WTC11 (cell line): ENCODE data around the gene TNIP1. TPM values are rescaled to one million over a fixed set of nuclear protein-coding genes. Genes with fewer than 3 reads are reported as not detected.

Experiments used
- ATAC-seq: fragments of 200-7000 bp; cut with Tn5 transposase; 2 replicates; pipeline ENCODE4 v1.10.0; 2021; ENCODE audit warnings: mild to moderate bottlenecking, moderate library complexity
- CTCF ChIA-PET: fragments of 300-600 bp; sonication (Branson Sonifier 250); formaldehyde crosslinking; loops from one replicate; lab custom pipeline; 2021; ENCODE audit warnings: antibody characterized with exemption; lab: Charles Lee
- POLR2A ChIA-PET: fragments of 350-600 bp; sonication (Branson Sonifier 250); formaldehyde crosslinking; loops from one replicate; lab custom pipeline; 2021; ENCODE audit warnings: antibody characterized with exemption; lab: Charles Lee
- DNase-seq: peaks from one replicate; pipeline ENCODE4 v3.0.0; 2021; ENCODE audit warnings: low spot score
- H3K27ac Mint-ChIP-seq: 2 replicates; pipeline ENCODE4 v1.8.0; 2021; ENCODE audit warnings: mixed read lengths
- H3K27me3 Mint-ChIP-seq: 2 replicates; pipeline ENCODE4 v1.8.0; 2021; ENCODE audit warnings: low read depth, mild to moderate bottlenecking, moderate library complexity, mixed read lengths
- H3K36me3 Mint-ChIP-seq: 2 replicates; pipeline ENCODE4 v1.8.0; 2021; ENCODE audit warnings: mixed read lengths
- H3K4me1 Mint-ChIP-seq: 2 replicates; pipeline ENCODE4 v1.8.0; 2022; ENCODE audit warnings: mixed read lengths
- H3K4me3 Mint-ChIP-seq: 2 replicates; pipeline ENCODE4 v1.8.0; 2021; ENCODE audit warnings: mild to moderate bottlenecking, moderate library complexity, mixed read lengths
- H3K9me3 Mint-ChIP-seq: 2 replicates; pipeline ENCODE4 v1.8.0; 2021; ENCODE audit warnings: mixed read lengths
- ARID4B ChIP-seq: sonication (generic); formaldehyde crosslinking; IDR thresholded peaks from 2 replicates; pipeline ENCODE4 v1.8.0; 2023; ENCODE audit warnings: missing genetic modification reagents, mild to moderate bottlenecking, borderline replicate concordance
- ATF3 ChIP-seq: sonication (generic); formaldehyde crosslinking; conservative IDR thresholded peaks from 2 replicates; pipeline ENCODE4 v1.8.1; 2022; ENCODE audit warnings: mild to moderate bottlenecking, missing genetic modification reagents
- E2F1 ChIP-seq: sonication (generic); formaldehyde crosslinking; IDR thresholded peaks from 2 replicates; pipeline ENCODE4 v1.8.0; 2022; ENCODE audit warnings: mild to moderate bottlenecking, missing genetic modification reagents
- EMX1 ChIP-seq: fragments of 250-450 bp; sonication (Bioruptor Pico); IDR thresholded peaks from 2 replicates; pipeline ENCODE4 v1.8.0; 2021; ENCODE audit warnings: mild to moderate bottlenecking
- ERG ChIP-seq: fragments of 250-450 bp; sonication (Bioruptor Pico); IDR thresholded peaks from 2 replicates; pipeline ENCODE4 v1.8.0; 2021; ENCODE audit warnings: mild to moderate bottlenecking
- FOXK1 ChIP-seq: sonication (generic); formaldehyde crosslinking; IDR thresholded peaks from 2 replicates; pipeline ENCODE4 v1.8.0; 2022; ENCODE audit warnings: mild to moderate bottlenecking, moderate library complexity, missing genetic modification reagents
- GABPB1 ChIP-seq: sonication (generic); formaldehyde crosslinking; IDR thresholded peaks from 2 replicates; pipeline ENCODE4 v1.8.1; 2023; ENCODE audit warnings: mild to moderate bottlenecking, missing genetic modification reagents
- MYBL2 ChIP-seq: sonication (generic); formaldehyde crosslinking; IDR thresholded peaks from 2 replicates; pipeline ENCODE4 v1.8.1; 2023; ENCODE audit warnings: mild to moderate bottlenecking, moderate library complexity, missing genetic modification reagents
- PRDM15 ChIP-seq: sonication (generic); formaldehyde crosslinking; IDR thresholded peaks from 2 replicates; pipeline ENCODE4 v1.8.0; 2022; ENCODE audit warnings: missing genetic modification reagents
- RELA ChIP-seq: sonication (generic); formaldehyde crosslinking; IDR thresholded peaks from 2 replicates; pipeline ENCODE4 v1.8.1; 2022; ENCODE audit warnings: missing genetic modification reagents, mild to moderate bottlenecking, borderline replicate concordance
- RORB ChIP-seq: fragments of 250-450 bp; sonication (Bioruptor Pico); IDR thresholded peaks from 2 replicates; pipeline ENCODE4 v1.9.0; 2021; ENCODE audit warnings: mild to moderate bottlenecking
- STAT6 ChIP-seq: sonication (generic); formaldehyde crosslinking; conservative IDR thresholded peaks from 2 replicates; pipeline ENCODE4 v1.8.1; 2023; ENCODE audit warnings: mild to moderate bottlenecking, low read depth, missing genetic modification reagents, moderate library complexity
- TEAD4 ChIP-seq: sonication (generic); formaldehyde crosslinking; IDR thresholded peaks from 2 replicates; pipeline ENCODE4 v1.8.0; 2022; ENCODE audit warnings: mild to moderate bottlenecking, missing genetic modification reagents
- TP53 ChIP-seq: sonication (generic); formaldehyde crosslinking; IDR thresholded peaks from 2 replicates; pipeline ENCODE4 v1.8.1; 2023; ENCODE audit warnings: mild to moderate bottlenecking, missing genetic modification reagents
- USF1 ChIP-seq: sonication (generic); formaldehyde crosslinking; IDR thresholded peaks from 2 replicates; pipeline ENCODE4 v1.8.0; 2022; ENCODE audit warnings: mild to moderate bottlenecking, missing genetic modification reagents
- ZBTB43 ChIP-seq: sonication (generic); formaldehyde crosslinking; IDR thresholded peaks from 2 replicates; pipeline ENCODE4 v1.8.1; 2023; ENCODE audit warnings: mild to moderate bottlenecking, missing genetic modification reagents
- ZNF232 ChIP-seq: sonication (generic); formaldehyde crosslinking; IDR thresholded peaks from 2 replicates; pipeline ENCODE4 v1.8.0; 2022; ENCODE audit warnings: mild to moderate bottlenecking, missing genetic modification reagents
- ZNF416 ChIP-seq: fragments of 250-450 bp; sonication (Bioruptor Pico); IDR thresholded peaks from 2 replicates; pipeline ENCODE4 v1.9.0; 2021; ENCODE audit warnings: mild to moderate bottlenecking, inconsistent platforms
- ZNF423 ChIP-seq: fragments of 250-450 bp; sonication (Bioruptor Pico); IDR thresholded peaks from 2 replicates; pipeline ENCODE4 v2.1.2; 2022; ENCODE audit warnings: mild to moderate bottlenecking, moderate library complexity
- total RNA-seq: library from RNA; stranded (reverse); gene quantifications from 3 replicates; pipeline ENCODE4 v1.2.3, GENCODE V29; 2021

Gene TNIP1
- total RNA-seq, 1 experiment from 2014 or later: 41.1 TPM

GRCh38 chr5:151077967-151078366 is 2.9 kb downstream of the TNIP1 start (continued):
- TF ChIP-seq ZNF416 (CRISPR knock-in tag) (no peak), USF1 (CRISPR knock-in tag) (no peak), TEAD4 (CRISPR knock-in tag) (no peak), RORB (no peak), GABPB1 (no peak), RELA (no peak), EMX1 (no peak), ZNF423 (CRISPR knock-in tag) (no peak), PRDM15 (no peak), MYBL2 (CRISPR knock-in tag) (no peak), ATF3 (CRISPR knock-in tag) (no peak), ARID4B (no peak)
- TF ChIP-seq, all 79 proteins: peak for 0

GRCh38 chr5:151077419-151077818 is 3.4 kb downstream of the TNIP1 start:
- H3K4me3 Mint-ChIP-seq: no peak overlapping the region
- no peaks in the 10 kb centered on the region for H3K9me3 Mint-ChIP-seq
- no peak overlapping the region for H3K27ac Mint-ChIP-seq
- H3K4me1 Mint-ChIP-seq: peaks cover 24% of the 10 kb centered on the region
- H3K27me3 Mint-ChIP-seq: no peaks in the 10 kb centered on the region
- CTCF ChIA-PET: interaction anchor here (6.1 kb wide), 1 partner anchor 38 kb away, joined by 45 read pairs; no protein-coding TSS in a partner anchor
- POLR2A ChIA-PET: no interaction called here
- H3K36me3 Mint-ChIP-seq: no peaks in the 10 kb centered on the region
- ATAC-seq (no peak), DNase-seq (no peak)
- no peak for TF ChIP-seq FOXK1 (CRISPR knock-in tag)
- no peak for TF ChIP-seq ZBTB43 (CRISPR knock-in tag)
- no peak for TF ChIP-seq STAT6
- TF ChIP-seq E2F1 (CRISPR knock-in tag): no peak
- no peak for TF ChIP-seq TP53 (CRISPR knock-in tag)
- TF ChIP-seq ZNF232 (CRISPR knock-in tag): no peak
- no peak for TF ChIP-seq ERG (CRISPR knock-in tag)
